SK-N-DZ (cell line): Measurements from ENCODE around the gene ATP2C2.
"Not testable (repeated sequence)": the region's sequence is repeated elsewhere in the genome, so short reads cannot be mapped to it uniquely, and the experiment has no call there.

Source experiments
- DNase-seq: peaks from one replicate; pipeline ENCODE4 v3.0.0-alpha.2; 2015; ENCODE audit warnings: low spot score

Gene ATP2C2

DNA sequence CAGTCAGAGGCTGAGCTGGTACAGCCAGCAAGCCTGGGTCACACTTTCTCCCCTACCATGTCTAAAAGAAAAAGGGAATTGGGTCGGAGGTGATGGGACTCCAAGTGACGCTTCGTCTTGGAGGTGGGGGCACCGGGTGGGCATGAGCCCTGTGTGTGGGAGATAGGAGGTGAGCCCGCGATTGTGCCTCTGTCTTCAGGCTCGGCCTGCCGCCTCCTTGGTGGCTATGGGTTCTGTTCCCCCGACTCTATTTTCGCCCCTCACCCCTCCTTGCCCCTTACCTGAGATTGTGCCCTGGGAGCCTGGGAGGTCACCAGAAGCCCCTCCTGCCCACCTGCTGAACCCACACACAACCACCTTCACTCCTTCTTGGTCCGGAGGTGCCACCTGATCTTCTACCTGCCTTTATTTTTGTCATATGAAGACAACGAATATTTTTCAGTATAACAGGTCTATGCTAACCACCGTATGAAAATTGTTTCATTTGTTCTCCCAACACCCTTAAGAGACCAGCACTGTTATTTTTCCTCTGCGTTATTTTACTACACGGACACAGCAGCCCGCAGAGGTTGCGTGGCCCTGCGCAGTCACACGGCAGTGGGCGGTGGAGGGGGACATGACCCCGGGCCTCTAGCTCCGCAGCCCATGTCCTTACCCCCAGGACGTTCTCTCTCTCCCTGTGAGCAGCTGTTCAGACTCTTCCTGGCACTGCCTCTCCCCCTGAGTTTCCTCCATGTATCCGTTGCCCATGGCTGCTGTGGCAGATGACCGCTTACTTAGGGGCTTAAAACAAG lies 49.9 kb downstream of the ATP2C2 start:
- DNase-seq = no peak

DNA sequence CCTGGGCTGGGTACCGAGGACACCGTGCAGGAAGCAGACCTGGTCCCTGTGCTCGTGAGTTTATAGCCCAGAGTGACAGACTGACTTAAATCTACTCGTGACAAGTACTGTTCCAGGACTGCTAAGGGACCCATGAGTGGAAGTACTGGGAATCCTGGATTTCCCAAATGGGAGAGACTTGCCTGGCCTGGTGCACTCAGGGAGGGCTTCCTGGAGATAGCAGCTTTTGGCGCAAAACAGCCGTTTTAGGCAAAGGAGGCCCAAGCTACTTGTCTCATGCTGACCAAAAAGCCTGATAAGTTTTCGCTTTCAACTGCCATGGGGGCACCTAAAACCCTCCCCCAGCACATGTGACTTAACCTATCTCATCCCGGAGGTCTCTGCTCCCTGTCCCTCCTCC lies 51.4 kb downstream of the ATP2C2 start:
- DNase-seq = no peak

DNA sequence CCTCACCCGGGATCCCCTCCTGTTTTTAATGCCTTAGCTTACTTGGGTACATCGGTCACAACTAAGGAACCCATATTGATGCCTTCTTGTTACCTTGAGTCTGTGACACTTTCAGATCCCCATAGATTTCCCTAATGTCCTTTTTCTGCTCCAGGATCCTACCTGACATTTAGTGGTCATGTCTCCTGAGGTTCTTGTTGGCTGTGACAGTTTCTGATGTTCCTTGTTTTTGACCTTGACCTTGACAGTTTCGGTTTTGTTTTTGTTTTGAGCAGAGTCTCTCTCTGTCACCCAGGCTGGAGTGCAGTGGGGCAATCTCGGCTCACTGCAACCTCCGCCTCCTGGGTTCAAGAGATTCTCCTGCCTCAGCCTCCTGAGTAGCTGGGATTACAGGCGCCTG lies 52.2 kb downstream of the ATP2C2 start:
- DNase-seq = not testable (repeated sequence)

GRCh38 chr16:84421081-84421937 lies 53.0 kb downstream of the ATP2C2 start:
- no peak for DNase-seq

- no peak for DNase-seq
Measured at GRCh38 chr16:84421938-84422220, 53.5 kb downstream of the ATP2C2 start.

DNA sequence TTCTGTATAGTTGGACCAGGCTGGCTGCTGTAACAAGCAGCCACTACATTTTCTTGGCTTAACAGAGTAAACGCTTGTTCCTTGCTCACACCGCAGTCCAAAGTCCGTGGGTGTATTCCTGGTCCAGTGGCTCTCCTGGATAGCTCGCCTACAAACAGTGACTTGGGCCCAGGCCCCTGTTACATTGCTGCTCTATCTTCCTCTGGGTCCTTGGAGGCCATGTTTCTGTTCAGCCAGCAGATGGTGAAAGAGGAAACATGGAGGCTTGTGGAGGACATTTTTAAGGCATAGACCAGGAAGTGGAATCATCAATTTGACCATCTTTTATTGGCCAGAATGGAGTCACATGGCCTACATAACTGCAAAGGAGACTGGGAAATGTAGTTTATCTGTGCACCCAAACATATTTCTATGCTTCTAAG lies 55.1 kb downstream of the ATP2C2 start:
- DNase-seq = peak; percentile 69

- DNase-seq = no peak
Measured at GRCh38 chr16:84425696-84426095, 57.4 kb downstream of the ATP2C2 start.

DNA sequence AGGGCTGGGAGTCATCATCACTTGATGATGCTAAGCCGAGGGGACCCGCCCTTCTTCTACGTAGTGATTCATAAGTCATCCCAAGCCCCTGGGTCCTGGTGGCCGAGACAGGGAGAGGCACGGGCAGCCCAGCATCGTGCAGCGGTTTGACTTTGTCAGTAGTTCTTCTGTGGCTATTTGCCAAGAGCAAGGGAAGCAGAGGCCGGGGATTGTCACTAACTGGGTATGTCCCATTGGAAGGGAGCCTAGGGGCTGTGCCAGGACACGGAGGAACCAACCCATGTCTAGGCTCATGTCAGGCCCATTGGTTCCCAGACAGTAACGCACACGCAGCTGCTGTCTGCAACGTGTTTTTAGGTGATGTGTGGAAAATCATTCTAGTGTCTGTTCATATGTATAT lies 58.5 kb downstream of the ATP2C2 start:
- DNase-seq = no peak

DNA sequence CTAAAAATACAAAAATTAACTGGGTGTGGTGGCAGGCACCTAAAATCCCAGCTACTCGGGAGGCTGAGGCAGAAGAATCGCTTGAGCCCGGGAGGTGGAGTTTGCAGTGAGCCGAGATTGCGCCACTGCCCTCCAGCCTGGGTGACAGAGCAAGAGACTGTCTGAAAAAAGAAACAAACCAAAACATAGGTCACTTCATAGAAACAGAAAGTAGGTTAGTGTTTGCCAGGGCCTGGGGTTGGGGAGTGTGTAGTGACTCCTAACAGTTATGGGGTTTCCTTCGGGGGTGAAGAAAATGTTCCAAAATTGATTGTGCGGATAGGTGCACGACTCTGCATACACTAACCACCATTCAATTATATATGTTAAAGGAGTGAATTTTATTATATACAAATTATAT lies 59.2 kb downstream of the ATP2C2 start:
- no peak for DNase-seq

DNA sequence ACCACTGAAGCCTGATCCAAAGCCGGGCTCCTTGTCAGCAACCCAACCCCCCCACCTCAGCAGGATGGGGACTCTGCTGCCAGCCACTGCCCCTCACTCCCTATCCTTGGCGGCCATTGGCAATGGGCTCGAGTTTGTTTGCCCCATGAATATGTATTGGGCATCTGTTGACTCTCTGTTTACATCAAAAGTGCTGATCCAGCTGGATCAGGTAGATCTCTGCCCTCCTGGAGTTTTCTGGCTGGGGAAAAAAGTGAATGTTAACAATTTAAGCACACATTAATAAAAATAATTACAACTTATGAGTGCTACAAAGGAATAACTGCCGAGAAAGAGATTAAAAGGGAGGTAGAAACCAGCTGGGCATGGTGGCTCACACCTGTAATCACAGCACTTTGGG lies 62.5 kb downstream of the ATP2C2 start:
- DNase-seq = no peak

GRCh38 chr16:84434800-84435199 lies 66.5 kb downstream of the ATP2C2 start:
- no peak for DNase-seq

- no peak for DNase-seq
Measured at GRCh38 chr16:84436196-84436595, 67.9 kb downstream of the ATP2C2 start.

DNA sequence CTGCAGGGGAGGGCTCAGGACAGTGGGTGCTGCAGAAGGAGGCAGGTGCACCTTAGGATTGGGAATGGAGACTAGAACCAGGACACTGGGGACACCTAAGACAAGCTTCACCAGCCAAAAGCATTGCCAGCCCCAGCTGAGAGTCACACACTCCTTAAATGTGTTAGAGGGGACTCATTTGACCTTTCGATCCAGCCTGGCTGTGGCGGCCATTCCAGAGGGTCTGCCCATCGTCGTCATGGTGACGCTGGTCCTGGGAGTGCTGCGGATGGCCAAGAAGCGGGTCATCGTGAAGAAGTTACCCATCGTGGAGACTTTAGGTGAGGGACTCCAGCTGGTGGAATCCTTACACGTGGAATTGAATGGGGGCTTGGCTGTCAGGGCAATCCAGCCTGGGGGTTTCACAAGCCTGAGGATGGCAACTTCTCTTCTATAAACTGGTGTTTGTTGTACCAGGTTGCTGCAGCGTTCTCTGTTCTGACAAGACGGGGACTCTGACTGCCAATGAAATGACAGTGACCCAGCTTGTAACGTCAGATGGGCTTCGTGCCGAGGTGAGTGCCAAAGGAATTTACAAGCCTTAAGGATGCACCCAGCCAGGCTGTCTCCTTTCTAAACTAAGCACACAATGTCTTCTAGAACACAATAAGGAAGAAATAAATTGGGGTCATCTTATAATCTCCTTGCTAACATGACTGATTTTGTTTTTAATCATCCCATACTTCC lies 70.8 kb downstream of the ATP2C2 start:
- DNase-seq = no peak

GRCh38 chr16:84442416-84443145 lies 74.2 kb downstream of the ATP2C2 start:
- no peak for DNase-seq

DNA sequence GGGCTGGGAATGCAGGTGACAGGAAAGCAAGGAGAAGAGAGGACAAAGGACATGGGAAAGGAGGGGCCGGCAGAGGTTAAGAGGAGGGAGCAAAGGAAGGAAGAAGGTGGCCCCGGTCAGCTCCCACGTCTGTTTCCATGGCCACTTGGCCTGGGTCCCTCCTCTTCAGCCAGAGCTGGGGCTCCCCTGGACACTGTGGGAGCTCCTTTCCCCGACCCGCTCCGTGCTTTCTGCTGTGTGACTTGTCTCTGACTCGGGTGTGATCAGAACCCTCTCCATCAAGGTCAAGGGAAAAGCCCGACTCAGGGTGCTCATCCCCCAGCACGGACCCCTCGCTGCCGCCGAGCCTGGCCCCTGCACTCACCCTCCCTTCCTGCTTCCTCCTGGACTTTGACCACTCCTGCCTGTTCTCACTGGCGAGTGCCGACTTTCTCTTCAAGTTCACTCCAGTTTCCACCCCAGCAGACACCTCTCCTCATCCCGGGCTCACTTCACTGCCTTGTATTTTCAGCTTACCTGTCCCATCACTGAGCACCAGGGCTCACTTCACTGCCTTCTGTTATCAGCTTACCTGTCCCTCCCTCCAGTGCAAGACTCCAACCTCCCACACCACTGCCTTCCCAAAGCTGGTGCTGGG lies 74.9 kb downstream of the ATP2C2 start:
- no peak for DNase-seq

GRCh38 chr16:84444476-84444875 lies 76.1 kb downstream of the ATP2C2 start:
- DNase-seq = no peak

- no peak for DNase-seq
Measured at GRCh38 chr16:84446084-84446483, 77.7 kb downstream of the ATP2C2 start.

DNA sequence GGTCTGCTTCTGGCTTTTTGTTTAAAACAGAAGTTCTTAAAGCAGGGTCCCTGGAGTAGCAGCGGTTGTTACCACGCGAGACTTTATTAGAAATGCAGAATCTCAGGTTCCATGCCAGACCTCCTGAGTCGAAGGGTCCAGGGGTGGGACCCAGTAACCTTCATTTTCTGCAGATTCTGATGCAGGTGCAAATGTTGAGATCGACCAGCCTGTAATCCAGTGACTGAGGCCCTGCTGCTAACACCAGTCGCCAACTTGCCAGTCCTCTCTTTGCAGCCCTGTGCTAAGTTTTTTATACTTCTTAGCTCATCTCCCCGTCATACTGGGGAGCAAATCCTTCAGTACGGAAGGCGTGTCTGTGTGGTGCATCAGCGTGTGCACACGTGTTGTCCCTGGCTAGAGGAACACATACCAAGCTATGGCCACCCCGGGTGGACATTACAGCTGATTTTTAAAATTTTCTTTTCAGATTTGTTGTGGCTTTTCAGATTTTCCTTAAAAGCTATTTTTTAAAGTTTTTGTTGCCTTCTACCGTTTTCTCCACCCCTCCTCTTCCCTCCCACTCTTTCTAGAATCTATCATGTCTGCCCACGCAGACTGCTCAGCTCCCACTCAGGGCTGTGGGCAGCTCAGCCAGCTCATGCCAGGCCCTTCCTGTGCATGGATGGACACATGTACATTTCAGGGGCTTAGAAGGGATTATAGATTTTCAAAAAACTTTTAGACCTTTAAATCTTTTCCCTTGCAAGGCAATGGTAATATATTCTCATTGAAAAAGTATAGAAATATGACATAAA lies 78.5 kb downstream of the ATP2C2 start:
- no peak for DNase-seq

DNA sequence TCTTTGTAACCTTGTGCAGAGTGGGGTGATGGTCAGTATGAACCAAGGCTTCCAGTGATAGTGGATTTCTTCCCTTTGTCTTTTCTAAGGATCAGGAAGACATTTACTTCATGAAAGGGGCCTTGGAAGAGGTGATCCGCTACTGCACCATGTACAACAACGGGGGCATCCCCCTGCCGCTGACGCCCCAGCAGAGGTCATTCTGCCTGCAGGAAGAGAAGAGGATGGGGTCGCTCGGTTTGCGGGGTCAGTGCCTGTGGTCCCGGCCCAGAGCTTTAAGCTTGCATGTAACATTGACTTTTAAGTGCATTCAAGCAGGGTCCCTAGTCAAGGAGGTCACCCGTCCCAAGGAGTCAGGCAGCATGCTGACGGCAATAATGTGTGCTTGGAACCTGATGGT lies 80.1 kb downstream of the ATP2C2 start:
- no peak for DNase-seq
